Erythroblast (primary cell): Measurements from ENCODE around the gene SETD4.

Experiments
- GATA1 ChIP-seq: IDR thresholded peaks from 2 replicates; pipeline ENCODE4 v1.6.1; 2011; ENCODE audit warnings: low read depth, mild to moderate bottlenecking, control low read depth, low read length, moderate library complexity
- POLR2A ChIP-seq: IDR thresholded peaks from 2 replicates; pipeline ENCODE4 v1.6.1; 2011; ENCODE audit warnings: mild to moderate bottlenecking, low read length

DNA sequence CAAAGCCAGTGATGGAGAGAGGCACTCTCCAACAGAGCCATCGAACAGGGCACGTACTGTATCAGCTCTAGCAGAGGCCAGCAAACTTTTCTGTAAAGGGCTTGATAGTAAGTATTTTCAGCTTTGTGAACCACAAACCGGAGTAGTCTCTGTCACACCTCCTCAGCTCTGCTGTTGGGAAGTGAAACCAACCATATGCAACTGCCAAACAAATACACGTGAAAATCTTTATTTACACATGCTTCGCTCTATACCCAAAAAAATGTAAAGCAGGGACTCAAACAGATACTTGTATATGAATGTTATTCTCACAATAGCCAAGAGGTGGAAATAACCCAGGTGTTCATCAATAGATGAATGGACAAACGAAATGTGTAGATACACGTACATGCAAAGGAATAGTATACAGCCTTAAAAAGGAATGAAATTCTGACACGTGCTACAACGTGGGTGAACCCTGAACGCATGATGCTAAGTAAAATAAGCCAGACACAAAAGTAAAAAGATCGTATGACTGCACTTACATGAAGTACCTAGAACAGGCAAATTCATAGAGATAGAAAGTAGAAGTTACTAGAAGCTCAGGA, 39.0 kb downstream of the SETD4 start:
- TF ChIP-seq POLR2A (no peak), GATA1 (no peak)
